HG02970 (cell line): ENCODE results near the gene GRK6.

Experiments used
- ATAC-seq: cut with Tn5 transposase; IDR thresholded peaks from one replicate; pipeline ENCODE4 v1.9.1; 2021; ENCODE audit warnings: mild to moderate bottlenecking, moderate library complexity, moderate number of reproducible peaks; ENCODE audit not compliant: unreplicated experiment, low FRiP score

GRK6 gene

DNA sequence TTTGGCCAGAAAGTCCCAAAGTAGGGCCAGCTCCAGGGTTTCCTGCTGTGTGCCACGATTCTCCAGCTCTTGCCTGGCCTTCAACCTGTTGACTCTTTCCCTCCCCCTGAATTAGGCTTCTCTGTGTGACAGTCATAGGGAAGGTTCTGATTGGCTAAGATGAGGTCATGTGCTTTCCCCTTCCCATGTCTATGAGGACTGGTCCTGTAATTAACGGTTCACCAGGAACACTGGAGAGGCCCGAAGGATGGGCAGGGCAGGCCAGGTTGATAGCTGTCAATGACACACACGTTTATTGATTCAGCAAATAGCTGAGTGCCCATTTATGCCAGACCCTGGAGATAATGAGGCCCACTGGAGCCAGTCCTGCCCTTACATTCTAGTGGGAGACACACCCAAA lies 11.1 kb downstream of the GRK6 start:
- no peak for ATAC-seq

DNA sequence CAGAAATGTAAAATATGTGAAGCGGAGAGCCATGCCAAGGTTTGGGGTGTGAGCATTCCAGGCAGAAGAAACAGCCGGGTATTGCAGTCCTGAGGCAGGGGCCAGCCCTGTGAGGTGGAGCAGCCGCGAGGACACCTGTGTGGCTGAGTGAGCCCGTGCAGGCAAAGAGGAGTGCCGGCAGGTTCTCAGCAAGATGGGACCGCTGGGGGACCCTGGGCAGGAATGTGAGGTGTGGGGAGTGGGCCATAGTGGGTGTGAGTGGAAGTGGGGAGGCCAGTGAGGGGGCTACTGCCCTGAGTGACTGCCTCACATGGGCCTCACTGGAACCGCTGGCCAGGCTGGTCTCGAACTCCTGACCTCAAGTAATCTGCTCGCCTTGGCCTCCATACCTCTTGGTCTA lies 12.0 kb downstream of the GRK6 start:
- ATAC-seq, result no peak

DNA sequence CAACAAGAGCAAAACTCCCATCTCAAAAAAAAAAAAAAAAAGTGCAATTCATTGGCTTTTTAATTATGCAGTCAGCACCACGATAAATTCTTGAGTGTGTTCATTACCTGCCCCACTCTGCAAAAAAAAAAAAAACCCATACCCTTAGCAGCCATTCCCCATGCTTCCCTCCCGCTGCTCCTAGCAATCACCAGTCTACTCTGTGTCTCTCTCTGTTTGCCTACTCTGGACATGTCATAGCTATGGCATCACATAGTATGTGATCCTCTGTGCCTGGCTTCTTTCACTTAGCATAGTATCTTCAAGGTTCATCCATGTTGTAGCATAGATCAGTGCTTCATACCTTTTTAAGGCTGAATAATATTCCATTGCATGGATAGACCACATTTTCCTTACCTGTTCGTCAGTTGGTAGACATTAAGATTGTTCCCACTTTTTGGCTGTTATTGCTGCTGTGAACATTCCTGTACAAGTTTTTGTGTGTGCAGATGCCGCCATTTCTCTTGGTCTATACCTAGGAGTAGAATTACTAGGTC lies 13.1 kb downstream of the GRK6 start:
- no peak for ATAC-seq

DNA sequence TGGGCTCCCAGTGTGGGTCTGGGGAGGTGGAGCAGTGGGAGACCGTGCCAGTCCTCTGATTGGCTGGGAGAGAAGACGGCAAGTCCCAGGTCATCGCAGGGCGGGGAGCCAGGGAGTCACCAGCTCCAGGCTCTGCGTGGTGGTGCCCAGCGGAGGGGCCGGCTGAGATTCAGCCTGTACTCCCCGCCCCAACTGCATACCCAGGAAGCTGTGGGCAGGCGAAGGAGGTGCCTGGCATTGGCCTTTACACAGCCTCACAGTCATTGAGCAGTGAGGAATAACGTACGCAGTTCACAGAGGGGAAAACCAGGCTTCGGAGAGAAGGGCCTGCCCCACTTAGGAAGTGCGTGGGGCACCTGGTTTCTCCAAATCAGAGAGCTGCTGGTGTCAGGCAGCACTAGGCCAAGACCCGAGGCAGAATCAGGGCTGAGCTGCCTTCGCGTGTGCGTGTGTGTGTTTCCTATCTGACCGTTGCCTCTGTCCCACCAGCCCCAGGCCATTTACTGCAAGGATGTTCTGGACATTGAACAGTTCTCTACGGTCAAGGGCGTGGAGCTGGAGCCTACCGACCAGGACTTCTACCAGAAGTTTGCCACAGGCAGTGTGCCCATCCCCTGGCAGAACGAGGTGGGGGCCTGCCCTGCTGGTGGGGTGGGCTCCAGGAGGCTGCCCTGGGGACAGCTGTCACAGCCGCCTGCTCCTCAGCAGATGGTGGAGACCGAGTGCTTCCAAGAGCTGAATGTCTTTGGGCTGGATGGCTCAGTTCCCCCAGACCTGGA lies 13.9 kb downstream of the GRK6 start:
- no peak for ATAC-seq

GRCh38 chr5:177440990-177441780 lies 14.7 kb downstream of the GRK6 start:
- ATAC-seq, result no peak

DNA sequence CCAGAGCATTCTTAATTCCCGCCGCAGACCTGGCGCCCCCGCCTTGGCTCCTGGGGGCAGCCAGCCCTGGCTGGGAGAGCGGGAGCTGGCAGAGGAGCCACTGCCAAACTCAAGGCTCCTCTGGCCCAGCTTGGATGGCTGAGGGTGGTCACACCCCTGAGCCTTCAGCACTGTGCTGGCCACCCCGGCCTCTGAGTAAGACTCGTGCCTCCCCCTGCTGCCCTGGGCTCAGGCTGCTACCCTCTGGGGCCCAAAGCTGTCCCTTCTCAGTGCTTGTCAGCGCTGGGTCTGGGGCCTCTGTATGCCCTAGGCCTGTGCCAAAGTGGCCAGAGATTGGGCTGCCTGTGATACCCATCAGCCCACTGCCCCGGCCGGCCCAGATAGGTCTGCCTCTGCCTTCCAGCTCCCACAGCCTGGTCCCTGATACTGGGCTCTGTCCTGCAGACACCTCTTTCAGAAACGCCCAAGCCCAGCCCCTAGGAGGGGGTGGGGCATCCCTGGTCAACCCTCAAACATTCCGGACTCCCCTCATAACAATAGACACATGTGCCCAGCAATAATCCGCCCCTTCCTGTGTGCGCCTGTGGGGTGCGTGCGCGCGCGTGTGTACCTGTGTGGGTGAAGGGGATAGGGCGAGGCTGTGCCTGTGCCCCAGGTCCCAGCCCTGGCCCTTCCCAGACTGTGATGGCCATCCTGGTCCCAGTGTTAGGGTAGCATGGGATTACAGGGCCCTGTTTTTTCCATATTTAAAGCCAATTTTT lies 15.8 kb downstream of the GRK6 start:
- no peak for ATAC-seq

DNA sequence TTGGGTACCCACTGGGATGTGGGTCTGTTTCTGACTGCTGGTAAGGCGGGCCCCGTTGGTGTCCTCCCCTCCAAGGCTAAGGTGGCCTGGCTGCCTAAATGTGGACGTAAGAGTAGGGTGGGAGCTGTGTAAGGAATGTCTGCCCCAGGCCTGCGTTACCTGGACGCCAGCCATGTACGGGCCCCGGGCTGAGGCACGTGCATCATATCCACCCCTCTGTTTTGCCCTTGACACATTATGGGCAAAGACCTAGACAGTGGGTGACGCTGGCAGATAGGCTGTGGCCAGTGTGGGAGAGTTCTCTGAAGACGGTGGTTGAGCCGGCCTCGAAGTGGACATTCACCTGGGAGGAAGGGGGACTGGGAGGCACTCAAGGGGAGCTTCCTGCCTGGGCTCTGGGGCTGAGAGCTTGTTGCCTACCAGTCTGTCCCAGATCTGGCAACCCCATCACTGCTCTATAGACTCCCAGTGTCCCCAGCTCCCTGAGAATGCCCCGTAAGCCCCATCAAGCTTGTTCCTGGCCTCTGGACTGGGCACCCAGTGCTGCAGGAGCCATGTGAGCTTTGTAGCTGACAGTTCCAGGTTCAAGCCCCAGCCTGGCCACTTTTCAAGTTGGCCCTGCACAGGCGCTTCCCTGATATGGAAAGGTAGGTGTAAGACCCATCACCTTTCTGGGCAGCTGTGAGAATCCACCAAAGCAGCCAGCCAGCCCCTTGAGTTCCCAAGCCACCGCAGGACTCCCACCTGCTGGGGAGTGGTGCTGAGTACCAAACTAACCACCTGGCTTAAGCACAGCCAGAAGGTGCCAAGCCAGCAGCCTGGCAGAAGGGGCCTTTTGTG lies 16.9 kb downstream of the GRK6 start:
- ATAC-seq, result no peak

DNA sequence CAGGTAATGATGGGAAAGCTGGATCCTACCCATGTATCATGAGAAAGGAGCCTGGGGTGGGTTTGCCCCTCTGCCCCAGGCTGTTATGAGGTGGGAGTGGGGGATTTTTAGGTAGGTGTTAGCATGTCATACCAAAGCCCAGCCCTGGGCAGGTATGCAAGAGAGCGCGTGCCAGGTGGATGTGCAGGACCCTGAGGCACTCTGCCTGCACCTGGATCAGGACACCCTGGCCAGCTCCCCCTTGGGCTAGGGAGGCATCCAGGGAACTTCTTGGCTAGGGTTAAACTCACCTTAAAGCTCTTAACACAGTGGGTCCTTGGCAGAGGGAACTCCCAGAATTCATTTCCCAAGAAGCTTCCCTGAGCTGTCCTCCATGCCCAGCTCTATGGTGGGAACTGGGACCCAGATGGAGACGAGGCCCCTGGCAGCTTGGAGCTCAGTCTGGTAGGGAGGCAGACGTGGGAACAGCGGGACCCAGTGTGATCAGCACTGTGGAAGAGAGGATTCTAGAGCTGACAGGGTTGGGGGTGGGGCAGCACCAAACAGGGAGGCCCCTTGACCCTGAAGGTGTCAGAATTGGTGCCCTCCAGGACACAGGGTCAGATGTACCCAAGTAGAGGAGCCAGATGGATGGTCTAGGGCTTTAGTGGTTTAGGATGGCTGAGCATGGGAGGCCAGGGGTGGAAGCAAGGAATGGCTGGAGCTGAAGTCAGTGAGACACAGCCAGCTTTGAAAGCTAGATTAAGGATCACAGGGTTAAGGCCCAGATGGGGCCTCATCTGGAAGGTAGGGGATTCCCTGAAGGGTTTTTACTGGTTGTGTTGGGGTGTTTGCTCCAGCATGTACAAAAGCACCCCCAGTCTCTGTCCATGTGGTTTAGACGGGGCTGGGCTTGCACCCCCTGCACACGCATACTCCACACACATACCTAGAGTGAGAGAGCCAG lies 17.9 kb downstream of the GRK6 start:
- ATAC-seq, result no peak

GRCh38 chr5:177445052-177445916 lies 18.8 kb downstream of the GRK6 start:
- ATAC-seq, result no peak

DNA sequence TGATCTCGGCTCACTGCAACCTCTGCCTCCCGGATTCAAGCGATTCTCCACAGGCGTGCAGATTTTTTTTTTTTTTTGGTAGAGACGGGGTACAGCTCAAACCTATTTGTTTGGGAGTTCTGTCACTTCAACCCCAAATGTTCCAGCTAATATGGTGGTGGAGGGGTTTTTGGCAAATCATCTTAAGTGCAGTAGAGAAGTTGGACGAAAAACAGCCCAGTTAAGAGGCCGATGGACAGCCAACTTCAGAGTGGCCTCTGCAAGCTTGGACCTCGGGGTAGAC lies 19.4 kb downstream of the GRK6 start:
- no peak for ATAC-seq

GRCh38 chr5:177446200-177447065 lies 20.0 kb downstream of the GRK6 start, which contains the start of gene PRR7:
TSS of gene PRR7 (plus strand) at chr5:177446814. CDS start at chr5:177455068, 8,254 bp downstream.
- ATAC-seq, result peak; percentile 42

GRCh38 chr5:177447066-177447610 lies 20.7 kb downstream of the GRK6 start:
- peak; percentile 36 for ATAC-seq

DNA sequence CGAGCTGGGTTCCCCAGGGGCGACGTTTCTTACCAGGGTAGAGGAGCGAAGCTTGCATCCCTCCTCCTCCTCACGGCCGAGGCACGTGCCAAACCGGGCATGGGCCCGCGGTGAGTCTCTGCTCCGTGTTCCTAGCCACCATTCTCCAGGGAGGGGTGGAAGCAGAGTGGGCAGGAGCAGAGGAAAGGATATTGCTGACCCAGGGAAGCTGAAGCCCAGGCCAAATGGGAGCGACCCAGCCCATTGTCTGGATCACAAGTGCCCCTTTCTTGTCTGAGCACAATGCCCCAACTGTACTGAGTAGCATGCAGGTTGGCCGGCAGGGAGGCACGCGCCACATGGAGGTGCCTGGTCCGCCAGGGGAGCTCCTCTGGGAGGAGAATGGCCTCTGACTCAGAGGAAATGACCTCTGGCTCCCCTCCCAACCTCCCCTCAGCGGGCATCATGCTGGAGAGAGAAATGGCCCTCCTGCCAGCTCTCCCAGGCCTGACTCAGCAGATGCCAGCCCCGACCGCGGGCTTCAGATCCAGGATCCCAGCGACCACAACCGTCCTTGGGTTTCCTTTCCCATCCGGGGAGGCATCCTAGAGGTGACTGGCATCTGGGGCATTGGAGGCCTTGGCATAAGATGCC lies 21.3 kb downstream of the GRK6 start:
- no peak for ATAC-seq

DNA sequence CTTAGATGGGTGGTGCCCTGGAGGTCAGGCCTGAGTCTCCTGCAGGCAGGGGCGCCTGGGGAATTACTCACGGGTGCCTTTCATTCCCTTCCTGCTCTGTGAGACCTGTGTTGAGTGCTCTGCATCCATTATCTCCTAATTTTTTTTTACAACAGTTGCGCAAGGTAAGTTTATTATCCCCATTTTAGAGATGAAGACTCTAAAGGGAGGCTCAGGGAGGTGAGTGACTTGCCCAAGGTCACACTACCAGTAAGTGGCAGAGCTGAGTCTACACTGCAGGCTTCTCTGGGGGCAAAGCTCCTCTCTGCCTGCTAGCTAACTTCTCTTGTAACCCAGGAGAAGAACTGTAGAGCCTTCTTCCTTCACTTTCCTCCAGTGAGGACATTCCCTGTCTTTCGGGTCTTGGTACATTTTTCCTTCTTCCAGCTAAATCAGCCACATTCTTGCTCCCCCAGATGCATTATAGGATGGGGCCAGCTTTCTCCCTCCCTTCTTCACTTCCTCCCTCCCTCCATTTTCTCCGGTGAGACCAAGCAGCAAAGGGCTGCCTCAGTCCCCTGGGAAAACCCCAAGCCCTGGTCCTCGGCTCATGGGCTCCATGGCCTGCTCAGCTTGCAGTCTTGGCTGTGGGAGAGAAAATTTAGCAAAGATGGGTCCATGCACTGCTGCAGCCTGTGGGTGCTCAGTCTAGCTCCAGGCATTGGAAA lies 21.9 kb downstream of the GRK6 start:
- no peak for ATAC-seq

DNA sequence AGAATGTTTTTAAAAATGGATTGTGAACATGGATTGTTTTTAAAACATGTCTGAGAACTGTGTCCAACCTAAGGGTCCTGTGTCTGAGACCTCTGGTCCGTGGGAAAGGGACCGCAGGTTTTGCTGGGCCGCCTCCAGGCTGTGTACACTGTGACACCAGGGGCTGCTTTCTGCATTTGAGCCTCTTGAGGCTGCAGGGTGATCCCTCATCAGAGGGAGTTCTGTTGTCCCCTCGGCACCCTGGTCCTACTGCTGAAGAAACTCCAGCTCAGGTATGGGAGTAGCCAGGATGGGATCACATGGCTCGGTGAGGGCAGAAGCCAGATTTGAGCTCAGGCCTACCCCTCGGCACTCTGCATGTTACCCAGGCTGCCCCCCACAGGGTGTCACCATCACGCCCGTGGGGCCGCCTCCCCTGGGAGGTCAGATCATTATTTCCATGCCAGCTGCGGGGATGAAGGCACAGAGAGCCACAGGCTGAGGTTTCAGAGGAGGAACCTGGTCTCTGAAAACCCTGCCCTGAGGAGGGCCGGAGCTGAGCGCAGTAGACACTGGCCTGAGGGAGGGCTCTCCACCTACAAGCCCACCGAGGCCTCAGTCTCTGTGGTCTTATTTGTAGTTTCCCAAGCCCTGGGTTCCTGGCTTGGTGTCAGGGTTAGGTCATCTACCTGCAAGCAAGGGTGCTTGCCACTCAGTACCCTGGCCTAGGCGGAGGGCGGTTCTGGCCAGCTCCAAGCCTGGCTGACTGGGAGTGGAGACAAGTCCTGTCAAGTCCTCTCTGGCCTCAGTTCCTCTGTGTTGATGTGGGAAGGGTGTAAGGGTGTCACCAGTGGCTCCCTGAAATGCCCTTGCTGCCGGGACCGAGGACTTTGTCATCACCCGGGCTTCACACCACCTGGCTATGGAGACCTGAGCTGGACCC lies 22.9 kb downstream of the GRK6 start:
- no peak for ATAC-seq
